Breast epithelium (tissue), 4 donors: ENCODE data around the gene CR1. TPM values are rescaled to one million over a fixed set of nuclear protein-coding genes. Genes with fewer than 3 reads are reported as not detected.

Experiments
- DNase-seq, 2 donors: peaks; one replicate each; pipeline ENCODE4 v3.0.0-alpha.2; 2019; ENCODE audit warnings: low spot score in 2 of 2
- H3K27ac ChIP-seq, 2 donors: fragments of 200-600 bp; sonication (generic) in 1 of 2; one replicate each; pipeline ENCODE4 v1.5.1; 2016 to 2019; ENCODE audit warnings: mild to moderate bottlenecking in 1 of 2
- H3K27me3 ChIP-seq, 2 donors: fragments of 200-600 bp; sonication (generic) in 1 of 2; one replicate each; pipeline versions ENCODE4 v1.5.1 to v1.6.0; 2017 to 2019; ENCODE audit warnings: control low read depth in 1 of 2, mild to moderate bottlenecking in 1 of 2
- H3K36me3 ChIP-seq: fragments of 200-600 bp; one replicate; pipeline ENCODE4 v1.5.1; 2019
- H3K4me1 ChIP-seq, 2 donors: fragments of 200-600 bp; sonication (generic); one replicate each; pipeline ENCODE4 v1.5.1; 2016 to 2019; ENCODE audit warnings: control low read depth in 1 of 2
- H3K4me3 ChIP-seq, 3 donors: fragments of 200-600 bp; sonication (generic); 1 replicate in 2 of 3; 2 replicates in 1 of 3; pipeline ENCODE4 v1.5.1; 2016 to 2019; ENCODE audit warnings: mild to moderate bottlenecking in 3 of 3, moderate library complexity in 2 of 3
- H3K9me3 ChIP-seq, 2 donors: fragments of 200-600 bp; sonication (generic) in 1 of 2; one replicate each; pipeline ENCODE4 v1.5.1; 2016 to 2019; ENCODE audit warnings: control low read depth in 1 of 2
- POLR2A ChIP-seq: fragments of 450-650 bp; IDR thresholded peaks from one replicate; pipeline ENCODE4 v1.6.1; 2016; ENCODE audit warnings: antibody characterized with exemption, mild to moderate bottlenecking, moderate library complexity
- POLR2AphosphoS5 ChIP-seq, 3 donors: sonication (generic); formaldehyde crosslinking; IDR thresholded peaks; one replicate each; pipeline ENCODE4 v1.6.1; 2017; ENCODE audit warnings: antibody characterized with exemption in 3 of 3
- intact Hi-C: fragments of 100-400 bp; cut with DNase I; formaldehyde crosslinking; loops from one replicate; pipeline ENCODE4 v1.15.1; 2023; ENCODE audit warnings: low total_unique reads
- total RNA-seq, 3 donors: library from RNA; depleted of rRNA; stranded (reverse); fragments of >200 nt; gene quantifications; one replicate each; pipeline ENCODE4 v1.1.0, GENCODE V29; 2016
- TF ChIP-seq, protein P1 (sequence below), 3 donors: fragments of 450-650 bp; IDR thresholded peaks; one replicate each; pipeline ENCODE4 v1.5.1; 2016 to 2017; ENCODE audit warnings: antibody characterized with exemption in 3 of 3, mild to moderate bottlenecking in 3 of 3, moderate library complexity in 3 of 3

The CR1 gene
- total RNA-seq, 3 donors from 2014 or later: 2.0 to 14.7 (median 3.7) TPM

DNA sequence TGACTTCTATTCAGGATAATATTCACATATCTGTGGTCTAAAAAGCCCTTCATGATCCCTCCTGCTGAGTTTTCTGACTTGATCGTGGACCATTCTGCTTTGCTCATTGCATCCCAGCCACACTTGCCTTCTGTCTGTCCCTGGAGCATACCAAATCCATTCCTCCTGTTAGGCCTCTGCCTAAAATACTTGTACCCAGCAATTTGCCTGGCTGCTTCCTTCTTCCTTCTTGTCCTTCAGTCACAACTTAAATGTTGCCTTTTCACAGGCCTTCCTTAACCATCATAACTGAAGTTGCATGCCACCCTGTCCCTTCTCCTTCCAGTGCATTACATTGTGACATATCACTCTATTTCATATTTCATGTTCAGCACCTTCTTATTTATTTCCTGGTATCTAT lies 37.5 kb upstream of the CR1 start:
- no peak for TF ChIP-seq POLR2AphosphoS5 (IDR thresholded peaks at IDR 0.05)
- TF ChIP-seq, protein P1, sequence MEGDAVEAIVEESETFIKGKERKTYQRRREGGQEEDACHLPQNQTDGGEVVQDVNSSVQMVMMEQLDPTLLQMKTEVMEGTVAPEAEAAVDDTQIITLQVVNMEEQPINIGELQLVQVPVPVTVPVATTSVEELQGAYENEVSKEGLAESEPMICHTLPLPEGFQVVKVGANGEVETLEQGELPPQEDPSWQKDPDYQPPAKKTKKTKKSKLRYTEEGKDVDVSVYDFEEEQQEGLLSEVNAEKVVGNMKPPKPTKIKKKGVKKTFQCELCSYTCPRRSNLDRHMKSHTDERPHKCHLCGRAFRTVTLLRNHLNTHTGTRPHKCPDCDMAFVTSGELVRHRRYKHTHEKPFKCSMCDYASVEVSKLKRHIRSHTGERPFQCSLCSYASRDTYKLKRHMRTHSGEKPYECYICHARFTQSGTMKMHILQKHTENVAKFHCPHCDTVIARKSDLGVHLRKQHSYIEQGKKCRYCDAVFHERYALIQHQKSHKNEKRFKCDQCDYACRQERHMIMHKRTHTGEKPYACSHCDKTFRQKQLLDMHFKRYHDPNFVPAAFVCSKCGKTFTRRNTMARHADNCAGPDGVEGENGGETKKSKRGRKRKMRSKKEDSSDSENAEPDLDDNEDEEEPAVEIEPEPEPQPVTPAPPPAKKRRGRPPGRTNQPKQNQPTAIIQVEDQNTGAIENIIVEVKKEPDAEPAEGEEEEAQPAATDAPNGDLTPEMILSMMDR (IDR thresholded peaks at IDR 0.05): no peak
- TF ChIP-seq POLR2A: no peak
- Histone ChIP-seq H3K27me3 (peaks cover 0 to 18% of the 10 kb centered on the region in 2 donors), H3K27ac (no peak overlapping the region), H3K9me3 (no peaks in the 10 kb centered on the region), H3K4me3 (no peak overlapping the region), H3K36me3 (no peaks in the 10 kb centered on the region), H3K4me1 (no peaks in the 10 kb centered on the region)
- no peak for DNase-seq
- intact Hi-C loops: no loop called here

DNA sequence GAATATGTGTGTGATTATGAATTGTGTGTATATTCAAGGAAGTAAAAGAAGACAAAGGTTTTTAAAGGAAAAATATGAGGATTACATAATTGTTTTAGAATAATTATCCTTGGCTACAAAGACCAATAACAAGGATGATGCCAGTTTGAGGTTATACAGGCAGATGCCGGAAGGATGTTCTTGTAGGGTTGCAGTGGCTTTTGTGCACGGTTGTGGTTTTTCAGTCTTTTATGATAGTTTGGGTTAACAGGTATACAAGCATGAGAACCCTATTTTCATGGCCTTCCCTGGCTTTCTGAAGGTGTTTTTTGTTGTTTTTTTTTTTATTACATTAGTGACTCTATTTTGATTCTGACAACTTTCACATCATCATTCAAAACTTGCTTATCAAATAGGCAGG lies 36.9 kb upstream of the CR1 start:
- no peaks in the 10 kb centered on the region for H3K36me3 ChIP-seq
- H3K27me3 ChIP-seq: peaks cover 0 to 16% of the 10 kb centered on the region in 2 donors
- no peaks in the 10 kb centered on the region for H3K9me3 ChIP-seq
- TF ChIP-seq POLR2AphosphoS5 (IDR thresholded peaks at IDR 0.05): no peak
- no peak for TF ChIP-seq POLR2A
- TF ChIP-seq, protein P1 (IDR thresholded peaks at IDR 0.05): no peak
- H3K4me3 ChIP-seq: no peak overlapping the region
- no peaks in the 10 kb centered on the region for H3K4me1 ChIP-seq
- intact Hi-C loops: no loop called here
- no peak for DNase-seq
- H3K27ac ChIP-seq: no peak overlapping the region

DNA sequence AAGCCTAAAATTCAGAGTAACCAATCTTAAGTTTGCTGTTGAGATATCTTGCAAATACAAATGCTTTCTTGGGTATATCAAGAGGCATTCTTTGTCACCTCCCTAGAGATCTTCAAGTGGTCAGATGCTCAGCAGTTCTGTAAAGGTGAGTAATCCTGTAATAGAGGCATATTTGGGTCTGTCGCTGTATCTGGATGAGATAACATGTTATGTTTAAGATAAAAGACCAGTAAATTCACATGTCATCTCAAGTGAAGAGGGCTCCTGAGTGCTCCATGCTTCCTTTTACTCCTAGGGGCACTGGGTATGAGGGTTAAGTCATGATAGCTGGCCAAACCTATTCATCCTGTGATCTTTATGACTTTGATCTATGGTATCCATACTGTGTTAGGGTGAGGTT lies 34.3 kb upstream of the CR1 start:
- no peak overlapping the region for H3K4me3 ChIP-seq
- H3K27me3 ChIP-seq: no peaks in the 10 kb centered on the region
- no peak overlapping the region for H3K27ac ChIP-seq
- intact Hi-C loops: no loop called here
- H3K4me1 ChIP-seq: no peaks in the 10 kb centered on the region
- TF ChIP-seq POLR2A: no peak
- no peaks in the 10 kb centered on the region for H3K9me3 ChIP-seq
- H3K36me3 ChIP-seq: no peaks in the 10 kb centered on the region
- no peak for DNase-seq

DNA sequence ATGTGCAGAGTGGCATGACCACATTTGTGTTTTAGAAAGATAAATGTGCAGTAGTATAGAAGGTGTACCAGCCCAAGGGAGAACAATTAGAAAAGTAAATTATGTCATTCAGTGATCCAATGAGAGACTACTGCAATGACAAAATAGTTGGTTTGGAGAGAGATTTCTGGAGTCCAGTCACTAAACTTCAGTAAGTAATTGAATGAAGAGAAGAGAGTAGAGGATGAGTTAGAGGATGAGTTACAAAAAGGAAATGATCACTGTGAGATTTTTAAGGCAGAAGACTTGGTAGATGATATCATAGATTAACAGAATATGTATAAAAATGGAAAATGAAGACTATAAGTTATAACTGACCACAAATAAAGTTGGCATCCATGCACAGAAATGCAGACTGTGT lies 33.4 kb upstream of the CR1 start:
- DNase-seq: no peak
- Histone ChIP-seq H3K27ac (no peak overlapping the region), H3K9me3 (no peaks in the 10 kb centered on the region), H3K4me1 (no peaks in the 10 kb centered on the region), H3K36me3 (no peaks in the 10 kb centered on the region), H3K27me3 (no peaks in the 10 kb centered on the region), H3K4me3 (no peak overlapping the region)
- TF ChIP-seq POLR2A: no peak
- intact Hi-C loops: no loop called here

DNA sequence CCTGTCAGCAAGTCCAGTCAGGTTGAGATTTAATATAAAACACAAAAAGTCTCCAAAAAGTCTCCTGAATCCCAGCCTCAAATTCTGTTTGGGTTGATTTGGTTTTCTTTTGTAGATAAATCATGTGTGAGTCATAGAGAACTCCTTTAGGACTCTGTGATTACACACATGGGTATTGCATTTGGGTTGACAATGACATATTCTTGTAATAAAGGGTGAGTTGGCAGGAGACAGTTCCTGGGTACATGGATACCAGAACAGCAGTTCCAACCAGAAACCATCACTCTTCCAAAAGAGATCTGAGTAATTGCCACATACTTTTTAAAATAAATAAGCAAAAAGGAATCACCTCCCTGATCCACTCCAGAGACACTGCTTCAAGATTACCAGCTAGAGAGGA lies 32.9 kb upstream of the CR1 start:
- Histone ChIP-seq H3K4me3 (no peak overlapping the region), H3K36me3 (no peaks in the 10 kb centered on the region), H3K9me3 (no peaks in the 10 kb centered on the region), H3K27ac (no peak overlapping the region), H3K27me3 (no peaks in the 10 kb centered on the region), H3K4me1 (no peaks in the 10 kb centered on the region)
- no peak for DNase-seq
- intact Hi-C loops: no loop called here
- TF ChIP-seq POLR2A (no peak), POLR2AphosphoS5 (IDR thresholded peaks at IDR 0.05) (no peak)
- TF ChIP-seq, protein P1 (IDR thresholded peaks at IDR 0.05): no peak

DNA sequence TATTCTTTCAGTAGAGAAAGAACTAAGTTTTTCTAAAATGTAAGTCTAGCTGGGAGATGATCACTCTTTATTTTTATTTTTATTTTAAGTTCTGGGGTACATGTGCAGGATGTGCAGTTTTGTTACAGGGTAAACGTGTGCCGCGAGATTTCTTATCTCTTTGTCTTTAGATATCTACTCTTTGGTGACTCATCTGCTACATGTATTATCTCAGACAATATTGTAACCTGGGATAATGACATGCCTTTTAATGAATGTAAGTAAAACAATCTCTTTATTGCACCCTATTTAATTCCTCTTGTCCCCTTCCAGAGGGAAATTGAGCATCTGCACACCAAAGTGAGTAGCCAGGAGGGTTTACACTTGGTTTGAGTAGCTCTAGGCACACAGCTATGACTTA lies 32.4 kb upstream of the CR1 start:
- Histone ChIP-seq H3K9me3 (no peaks in the 10 kb centered on the region), H3K27ac (no peak overlapping the region), H3K4me3 (no peak overlapping the region), H3K27me3 (no peaks in the 10 kb centered on the region), H3K4me1 (no peaks in the 10 kb centered on the region), H3K36me3 (no peaks in the 10 kb centered on the region)
- TF ChIP-seq, protein P1 (IDR thresholded peaks at IDR 0.05): no peak
- no peak for TF ChIP-seq POLR2AphosphoS5 (IDR thresholded peaks at IDR 0.05)
- no peak for TF ChIP-seq POLR2A
- no peak for DNase-seq
- intact Hi-C loops: no loop called here
